IPS-NIHi7 (cell line): ENCODE measurements around the gene MAP7.

Experiments
- DNase-seq: peaks from one replicate; pipeline ENCODE4 v3.0.0; 2012; ENCODE audit warnings: mixed read lengths; ENCODE audit errors: extremely low spot score

Gene MAP7

DNA sequence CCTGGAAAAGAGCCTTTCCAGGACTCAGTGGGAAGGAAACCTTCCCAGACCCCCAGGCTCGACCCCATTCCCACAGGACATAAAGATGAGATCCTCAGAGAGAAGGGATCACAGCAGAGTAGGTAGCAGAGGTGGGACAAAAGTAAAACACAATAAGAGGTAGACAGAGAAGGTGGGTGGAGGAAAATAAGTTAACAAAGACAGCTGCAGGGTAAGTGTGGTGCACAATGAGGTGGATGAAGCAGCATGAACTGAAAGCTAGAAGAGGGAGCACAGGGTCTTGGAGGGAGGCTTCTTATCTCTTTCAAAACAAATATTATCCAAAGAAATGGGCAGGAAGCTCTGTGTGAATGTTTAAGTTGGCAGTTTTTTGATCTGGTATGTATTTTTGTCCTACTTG lies 14.0 kb upstream of the MAP7 start:
- DNase-seq: no peak

- DNase-seq: no peak
These were observed 13.3 kb upstream of the MAP7 start for GRCh38 chr6:136563386-136564152.

- no peak for DNase-seq
These were observed 12.0 kb upstream of the MAP7 start for GRCh38 chr6:136562211-136562610.

DNA sequence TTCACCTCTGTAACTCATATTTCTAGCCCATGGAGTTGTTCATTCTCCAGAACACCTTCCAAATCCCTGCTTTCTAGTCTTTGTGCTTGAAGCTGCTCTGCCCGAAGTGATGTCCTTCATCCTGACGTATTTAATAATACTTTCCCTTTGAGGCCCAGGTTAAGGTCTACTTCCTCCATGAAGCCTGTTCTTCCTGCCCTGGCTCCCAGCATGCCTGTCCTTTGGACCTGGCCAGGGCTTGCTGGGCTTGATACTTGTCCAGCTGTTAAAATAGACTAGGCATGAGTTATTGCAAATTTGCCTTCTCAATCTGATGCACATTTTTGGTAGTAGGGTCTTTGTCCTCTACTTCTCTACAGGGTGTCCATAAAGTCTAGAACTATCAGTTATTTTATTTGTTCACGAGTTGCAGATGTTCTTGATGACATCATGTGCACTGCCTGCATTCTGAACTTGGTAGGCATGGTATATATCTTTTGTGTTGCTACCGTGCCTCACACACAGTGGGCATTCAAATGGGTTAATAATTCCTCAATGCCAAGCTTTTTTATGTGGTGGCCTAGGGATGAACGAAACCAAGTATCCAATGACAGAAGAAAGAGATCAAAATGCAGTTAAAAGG lies 3.1 kb upstream of the MAP7 start:
- no peak for DNase-seq

- no peak for DNase-seq
These were observed 1.8 kb upstream of the MAP7 start for GRCh38 chr6:136552054-136552453.

DNA sequence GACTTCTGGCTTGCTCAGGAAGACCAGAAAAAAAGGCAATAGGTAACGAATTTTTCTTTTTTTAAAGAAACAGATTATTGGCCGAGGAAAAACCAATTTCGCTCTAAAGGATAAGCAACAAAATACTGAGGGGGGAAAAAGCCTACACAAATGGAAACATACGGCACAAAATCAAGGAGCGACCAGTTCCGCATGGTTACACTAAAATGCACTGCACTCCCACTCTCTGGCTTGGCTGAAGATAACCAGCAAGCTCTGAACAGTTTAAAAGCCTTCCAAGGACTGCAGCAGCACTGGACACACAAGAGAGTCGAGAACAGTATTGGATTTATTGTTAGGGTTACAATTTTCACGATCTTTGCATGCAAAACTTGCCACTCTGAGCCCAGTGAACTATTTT lies 881 bp upstream of the MAP7 start:
- DNase-seq: no peak

- peak; percentile 66 for DNase-seq
These were observed 235 bp downstream of the MAP7 start for GRCh38 chr6:136550045-136550329.

- DNase-seq: peak; percentile 33
These were observed 750 bp downstream of the MAP7 start for GRCh38 chr6:136549300-136550044.

DNA sequence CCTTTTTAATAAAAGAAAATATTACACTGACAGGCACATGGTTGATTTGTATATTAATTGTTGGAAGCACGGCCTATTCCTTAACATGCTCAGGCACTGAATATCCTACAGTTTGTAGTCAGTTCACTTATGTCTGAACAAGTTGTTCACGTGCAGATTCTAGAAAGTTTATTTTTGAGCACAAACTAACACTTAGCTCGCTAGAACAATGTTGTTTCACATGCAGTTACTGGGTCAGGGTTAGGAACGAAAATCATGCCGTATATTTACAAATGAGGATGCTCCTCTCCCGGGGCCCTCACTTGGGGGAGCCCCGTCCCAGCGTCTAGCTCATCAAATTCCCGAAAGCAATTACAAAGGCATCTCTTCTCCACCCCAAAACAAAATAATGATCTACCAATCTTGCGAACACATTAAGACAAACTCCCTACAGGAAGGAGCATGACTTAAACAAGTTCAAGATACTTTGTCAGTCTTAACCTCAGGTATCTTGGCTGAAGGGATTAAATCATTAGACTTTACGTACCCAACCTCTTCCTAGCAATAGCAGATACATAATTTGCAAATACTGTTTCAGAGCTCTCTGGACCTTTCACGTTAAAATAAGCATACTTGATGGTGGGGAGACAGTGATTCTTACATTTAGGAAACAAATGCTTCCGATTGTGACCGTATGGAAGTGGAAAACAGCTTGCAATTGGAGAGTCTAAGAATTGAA lies 1.5 kb downstream of the MAP7 start:
- no peak for DNase-seq

- DNase-seq: no peak
These were observed 2.4 kb downstream of the MAP7 start for GRCh38 chr6:136547871-136548270.

- DNase-seq: peak; percentile 30
These were observed 2.9 kb downstream of the MAP7 start for GRCh38 chr6:136547336-136547735.

GRCh38 chr6:136546331-136546730 lies 3.9 kb downstream of the MAP7 start:
- DNase-seq: no peak

GRCh38 chr6:136544326-136544725 lies 5.9 kb downstream of the MAP7 start:
- no peak for DNase-seq

DNA sequence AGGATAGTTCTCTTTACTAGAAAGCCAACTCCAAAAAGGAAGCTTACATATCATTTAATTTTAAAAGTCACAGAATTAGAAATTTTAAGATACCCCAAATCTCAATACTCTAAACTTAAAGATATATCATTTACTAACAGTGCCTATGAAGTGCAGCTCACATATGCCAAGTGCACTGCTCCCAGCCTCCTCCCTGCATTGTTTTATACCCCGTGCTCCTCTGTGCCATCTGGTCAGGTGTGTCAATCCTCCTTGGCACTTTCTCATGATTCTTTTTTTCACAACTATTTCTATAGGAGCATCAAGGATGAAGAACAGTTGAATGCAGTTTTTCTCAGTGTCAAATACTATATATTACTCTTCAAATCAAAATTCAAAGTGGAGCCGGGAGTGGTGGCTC lies 8.8 kb downstream of the MAP7 start:
- DNase-seq: no peak

GRCh38 chr6:136539967-136540652 lies 10.1 kb downstream of the MAP7 start:
- DNase-seq: no peak

DNA sequence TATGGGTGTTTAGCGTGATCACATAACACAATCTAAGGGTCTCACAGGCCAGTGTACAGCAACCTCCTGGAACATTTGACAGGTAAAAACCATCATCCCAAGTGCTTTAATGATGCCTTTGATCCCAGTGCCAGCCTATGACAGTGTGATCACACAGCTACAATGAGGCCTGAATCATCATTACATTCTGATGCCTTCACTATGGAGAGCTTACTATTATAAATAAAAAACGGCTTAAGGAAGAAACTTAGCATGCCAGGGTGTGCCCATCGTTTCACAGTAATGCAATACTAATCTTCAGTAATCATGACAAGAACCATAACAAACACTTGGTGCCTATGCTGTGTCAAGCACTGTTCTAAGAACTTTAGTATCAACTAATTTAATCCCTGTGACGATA lies 11.4 kb downstream of the MAP7 start:
- DNase-seq: no peak

DNA sequence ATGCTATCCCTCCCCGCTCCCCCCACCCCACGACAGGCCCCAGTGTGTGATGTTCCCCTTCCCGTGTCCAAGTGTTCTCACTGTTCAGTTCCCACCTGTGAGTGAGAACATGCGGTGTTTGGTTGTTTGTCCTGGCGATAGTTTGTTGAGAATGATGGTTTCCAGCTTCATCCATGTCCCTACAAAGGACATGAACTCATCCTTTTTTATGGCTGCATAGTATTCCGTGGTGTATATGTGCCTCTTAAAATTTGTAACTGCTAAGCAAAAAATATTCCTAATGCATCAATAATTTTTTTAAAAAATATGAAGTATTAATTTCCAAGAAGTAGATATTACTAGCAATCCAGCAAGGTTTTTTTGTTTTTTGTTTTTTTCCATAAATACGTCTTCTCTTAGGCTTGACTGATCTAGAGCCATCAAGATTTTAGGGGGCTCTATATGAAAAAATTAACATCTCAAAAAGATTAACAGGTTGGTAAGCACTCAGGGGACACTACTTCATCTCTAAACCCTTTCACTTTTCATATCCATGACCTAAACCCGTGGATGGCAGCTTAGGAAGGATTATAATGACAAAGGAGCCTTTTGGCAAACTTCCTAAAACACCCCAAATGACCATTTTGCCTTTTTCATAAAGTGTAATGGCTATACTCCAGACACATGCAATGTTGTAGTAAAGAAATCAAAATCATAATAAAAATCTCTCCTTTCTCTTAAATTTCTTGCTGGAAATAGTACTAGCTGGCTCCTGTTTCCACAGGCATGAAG lies 14.2 kb downstream of the MAP7 start:
- no peak for DNase-seq

DNA sequence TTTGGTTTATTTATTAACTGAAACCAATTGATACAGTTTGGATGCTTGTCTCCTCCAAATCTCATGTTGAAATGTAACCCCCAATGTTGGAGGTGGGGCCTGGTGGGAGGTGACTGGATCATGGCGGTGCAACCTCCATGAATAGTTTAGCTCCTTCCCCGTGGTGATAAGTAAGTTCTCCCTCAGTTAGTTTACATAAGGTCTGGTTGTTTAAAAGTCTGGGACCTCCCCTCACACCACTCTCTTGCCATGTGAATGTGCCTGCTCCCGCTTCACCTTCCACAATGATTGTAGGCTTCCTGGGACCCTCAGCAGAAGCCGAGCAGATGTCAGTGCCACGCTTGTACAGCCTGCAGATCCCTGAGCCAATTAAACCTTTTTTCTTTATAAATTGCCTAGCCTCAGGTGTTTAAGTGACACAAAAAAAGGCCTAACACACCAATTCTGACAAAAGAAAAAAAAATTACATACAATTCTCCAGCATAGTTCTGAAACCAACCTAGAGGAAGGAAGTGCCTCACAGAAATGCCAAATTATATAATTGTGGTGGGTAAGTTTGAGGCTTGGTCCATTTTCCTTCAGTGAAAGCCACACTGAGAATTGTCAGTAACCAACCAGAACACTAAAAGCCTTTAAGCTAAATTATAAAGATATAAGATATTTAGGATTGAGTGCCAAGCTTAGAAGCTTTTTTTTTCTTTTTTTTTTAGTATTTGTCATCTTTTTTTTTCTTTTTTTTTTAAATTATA lies 15.0 kb downstream of the MAP7 start:
- no peak for DNase-seq

GRCh38 chr6:136534268-136534667 lies 16.0 kb downstream of the MAP7 start:
- DNase-seq: no peak

DNA sequence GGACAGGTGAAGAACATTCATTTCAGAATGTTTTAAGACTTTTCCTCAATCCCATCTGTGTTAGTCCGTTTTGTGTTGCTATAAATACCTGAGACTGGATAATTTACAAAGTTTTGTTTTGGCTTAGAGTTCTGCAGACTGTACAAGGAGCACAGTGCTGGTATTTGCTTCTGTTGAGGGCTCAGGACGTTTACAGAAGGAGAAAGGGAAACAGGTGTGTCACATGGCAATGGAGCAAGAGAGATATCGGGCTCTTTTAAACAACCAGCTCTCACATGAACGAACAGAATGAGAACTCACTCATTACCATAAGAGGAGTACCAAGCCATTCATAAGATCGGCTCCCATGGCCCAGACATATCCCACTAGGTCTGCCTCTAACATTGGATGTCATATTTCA lies 16.7 kb downstream of the MAP7 start:
- no peak for DNase-seq
